ENCODE results near the gene CD300E. TPM values are rescaled to one million over a fixed set of nuclear protein-coding genes. Genes with fewer than 3 reads are reported as not detected.

CD300E gene
- total and polyA plus RNA-seq, 2 of the 13 experiments (the other 11 are each of a cell fraction or from before 2014, with no cell fraction given), result not detected

DNA sequence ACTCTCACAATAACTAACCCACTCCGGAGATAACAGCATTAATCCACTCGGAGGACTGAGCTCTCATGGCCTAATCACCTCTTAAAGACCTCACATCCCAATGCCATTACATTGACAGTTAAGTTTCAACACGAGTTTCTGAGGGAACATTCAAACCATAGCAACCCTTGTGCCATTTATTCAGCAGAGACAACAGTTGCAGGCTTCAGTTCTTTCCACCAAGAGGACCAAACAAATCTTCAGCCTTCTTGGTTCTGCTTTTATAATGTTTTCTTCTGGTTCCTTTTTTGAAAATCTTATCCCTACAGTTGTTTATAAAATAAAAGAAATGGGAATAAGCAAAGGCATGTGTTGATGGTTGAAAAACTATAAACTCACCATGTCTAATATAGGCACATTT, 2.1 kb upstream of the CD300E start:
- Histone ChIP-seq H3K36me3 (replicated peaks in 1 of 2; ENCODE audit: control insufficient read depth in 1 of 2, insufficient read depth in 2 of 2, low read length in 2 of 2) (no peaks in the 10 kb centered on the region), H3K9ac (ENCODE audit: insufficient read depth, low read depth, low read length) (no peak overlapping the region), H3K9me3 (ENCODE audit: low read length) (peaks cover 11% of the 10 kb centered on the region), H2AFZ (ENCODE audit: low read length) (no peak overlapping the region), H4K20me1 (ENCODE audit: insufficient read depth, low read length) (no peaks in the 10 kb centered on the region), H3K27ac (ENCODE audit: extremely low read length, insufficient read depth, low read length) (no peak overlapping the region), H3K79me2 (ENCODE audit: insufficient read depth, low read length) (no peaks in the 10 kb centered on the region), H3K4me1 (ENCODE audit: insufficient read depth, low read length) (no peaks in the 10 kb centered on the region), H3K4me2 (ENCODE audit: low read depth, low read length) (no peak overlapping the region), H3K4me3 (replicated peaks in 1 of 3; ENCODE audit: insufficient read depth in 1 of 3, low read depth in 2 of 3, low read length in 3 of 3) (no peak overlapping the region), H3K27me3 (ENCODE audit: control insufficient read depth in 1 of 2, insufficient read depth in 2 of 2, low read length in 2 of 2) (no peaks in the 10 kb centered on the region; a peak in 1 of 5 replicates)
- ATAC-seq (no peak), FAIRE-seq (no peak), DNase-seq (ENCODE audit: low spot score) (no peak)
- ChIA-PET POLR2A (no interaction called here), CTCF (ENCODE audit: low intra/inter-chr PET ratio, low total read pairs) (no interaction called here)
- in situ Hi-C loops (cut with HindIII; ENCODE audit: extremely low pct_ligation_motif_present, low pct_unique_long_range_greater_than_20kb) (no loop called here), intact Hi-C loops (cut with micrococcal nuclease; ENCODE audit: unreplicated experiment) (no loop called here)
- no TSS peak for BruUV-seq (replicated peaks)
- TF ChIP-seq ZSCAN22 (CRISPR knock-in tag; IDR thresholded peaks at IDR 0.05) (no peak), SOX13 (IDR thresholded peaks at IDR 0.05) (no peak), SOX13 (CRISPR knock-in tag; conservative IDR thresholded peaks at IDR 0.05 in 1 of 2, IDR thresholded peaks at IDR 0.05 in 1 of 2) (no peak), ZNF232 (CRISPR knock-in tag; IDR thresholded peaks at IDR 0.05; ENCODE audit: borderline replicate concordance) (no peak), IRX3 (CRISPR knock-in tag; IDR thresholded peaks at IDR 0.05; ENCODE audit: borderline replicate concordance, low read depth) (no peak), ZNF772 (CRISPR knock-in tag; IDR thresholded peaks at IDR 0.05) (no peak), TGIF2 (CRISPR knock-in tag; IDR thresholded peaks at IDR 0.05) (no peak), ZNF598 (CRISPR knock-in tag; IDR thresholded peaks at IDR 0.05; ENCODE audit: borderline replicate concordance) (no peak), ZNF770 (CRISPR knock-in tag; IDR thresholded peaks at IDR 0.05) (no peak), MYNN (CRISPR knock-in tag; IDR thresholded peaks at IDR 0.05; ENCODE audit: low read depth) (no peak)
- 0% methylated on average over 3 of the region's 3 CpGs for WGBS (ENCODE audit: low lambda C conversion rate)

Measured in HepG2 (cell line).